K562 (cell line): ENCODE data around the gene XRN2. TPM values are rescaled to one million over a fixed set of nuclear protein-coding genes. Genes with fewer than 3 reads are reported as not detected.
A peak's percentile ranks its signal among the peaks of the same experiment; 100 is the strongest.

ENCODE experiments used
- ATF1 ChIP-seq, 2 experiments: fragments of 450-650 bp in 1 of 2; IDR thresholded peaks; 2 replicates each; pipeline ENCODE4 v1.6.1; 2016; ENCODE audit warnings: missing compliant biosample characterization in 1 of 2, missing genetic modification characterization in 1 of 2
- CHD2 ChIP-seq: IDR thresholded peaks from 2 replicates; pipeline ENCODE4 v1.6.1; 2011; ENCODE audit warnings: low read depth, low read length
- CREB1 ChIP-seq, 2 experiments: sonication (generic) in 1 of 2; formaldehyde crosslinking in 1 of 2; IDR thresholded peaks; 2 replicates each; pipeline versions ENCODE4 v1.6.1 to v1.8.0; 2012 to 2022; ENCODE audit warnings: inconsistent platforms in 1 of 2, mild to moderate bottlenecking in 1 of 2, missing genetic modification reagents in 1 of 2, moderate library complexity in 1 of 2
- CTBP1 ChIP-seq: fragments of 450-650 bp; IDR thresholded peaks from 2 replicates; pipeline ENCODE4 v1.6.1; 2016; ENCODE audit warnings: borderline replicate concordance
- ELF1 ChIP-seq: fragments of 200-800 bp; sonication (Bioruptor generic); IDR thresholded peaks from 2 replicates; pipeline ENCODE4 v1.6.1; 2016; ENCODE audit warnings: missing genetic modification characterization, missing compliant biosample characterization
- KHSRP ChIP-seq: fragments of 450-650 bp; IDR thresholded peaks from 2 replicates; pipeline ENCODE4 v1.6.1; 2017
- MCM3 ChIP-seq: fragments of 450-650 bp; IDR thresholded peaks from 2 replicates; pipeline ENCODE4 v1.6.1; 2016
- MYNN ChIP-seq, 2 experiments: sonication (generic); formaldehyde crosslinking in 1 of 2; IDR thresholded peaks; 2 replicates each; pipeline versions ENCODE4 v1.5.0 to v1.6.1; 2016 to 2020; ENCODE audit warnings: antibody characterized with exemption in 1 of 2, missing genetic modification reagents in 1 of 2
- NBN ChIP-seq: fragments of 450-650 bp; IDR thresholded peaks from 2 replicates; pipeline ENCODE4 v1.6.1; 2016; ENCODE audit warnings: low read depth, mild to moderate bottlenecking
- NFRKB ChIP-seq: fragments of 450-650 bp; IDR thresholded peaks from 2 replicates; pipeline ENCODE4 v1.6.1; 2016; ENCODE audit warnings: low read depth
- POLR2G ChIP-seq: fragments of 200-400 bp; formaldehyde crosslinking; IDR thresholded peaks from 2 replicates; pipeline ENCODE4 v1.6.1; 2017; ENCODE audit warnings: low read depth, mild to moderate bottlenecking, antibody characterized with exemption, low read length, moderate library complexity
- SMAD4 ChIP-seq: fragments of 250-450 bp; sonication (Bioruptor Pico); conservative IDR thresholded peaks from 2 replicates; pipeline ENCODE4 v1.8.0; 2021; ENCODE audit warnings: inconsistent platforms, mild to moderate bottlenecking, moderate library complexity
- TAF1 ChIP-seq: IDR thresholded peaks from 2 replicates; pipeline ENCODE4 v1.6.1; 2011; ENCODE audit warnings: mild to moderate bottlenecking, low read length, moderate library complexity; ENCODE audit not compliant: insufficient read depth, control insufficient read depth, severe bottlenecking; ENCODE audit errors: extremely low read depth
- ZNF12 ChIP-seq: sonication (generic); formaldehyde crosslinking; IDR thresholded peaks from 2 replicates; pipeline ENCODE4 v1.4.0; 2020; ENCODE audit warnings: mild to moderate bottlenecking, missing genetic modification reagents
- ZNF165 ChIP-seq: fragments of 250-450 bp; sonication (Bioruptor Pico); IDR thresholded peaks from 2 replicates; pipeline ENCODE4 v1.4.0; 2020; ENCODE audit warnings: borderline replicate concordance
- ZNF24 ChIP-seq: fragments of 450-650 bp; IDR thresholded peaks from 2 replicates; pipeline ENCODE4 v1.6.1; 2016
- polyA plus RNA-seq, 8 experiments: library from polyadenylated mRNA; depleted of rRNA in 4 of 8; stranded (reverse) in 5 of 8; unstranded in 3 of 8; fragments of >200 nt; fragmentation: Nextera tagmentation in 2 of 8; fragmentation: Illumina TruSeq in 1 of 8; extraction: Ambion mirVana in 2 of 8; extraction: Trizol in 1 of 8; gene quantifications; 2 replicates each; pipeline versions ENCODE4 v1.2.1 to v1.2.3, GENCODE V29; 2011 to 2014; ENCODE audit warnings: inconsistent platforms in 1 of 8, missing spikeins in 1 of 8
- total RNA-seq, 7 experiments: library from RNA; depleted of rRNA in 6 of 7; stranded (reverse); fragments of >200 nt in 6 of 7; fragmentation: Illumina TruSeq in 2 of 7; extraction: Trizol in 2 of 7; gene quantifications; 2 replicates each; pipeline versions ENCODE4 v1.2.1 to v1.2.3, GENCODE V29; 2011 to 2021; ENCODE audit warnings: low replicate concordance in 1 of 7
- TF ChIP-seq, protein P1 (sequence below): fragments of 250-450 bp; sonication (Bioruptor Pico); IDR thresholded peaks from 2 replicates; pipeline ENCODE4 v1.4.0; 2020; ENCODE audit warnings: mild to moderate bottlenecking
- TF ChIP-seq, protein P2 (sequence below): fragments of 450-650 bp; IDR thresholded peaks from 2 replicates; pipeline ENCODE4 v1.7.1; 2018; ENCODE audit warnings: mild to moderate bottlenecking, low read depth; ENCODE audit not compliant: partially characterized antibody
- TF ChIP-seq, protein P3 (sequence below): fragments of 450-650 bp; conservative IDR thresholded peaks from 2 replicates; pipeline ENCODE4 v1.6.1; 2016; ENCODE audit warnings: missing genetic modification characterization, low read depth, mild to moderate bottlenecking, missing compliant biosample characterization, moderate library complexity
- TF ChIP-seq, protein P4 (sequence below): fragments of 250-450 bp; sonication (Bioruptor Pico); IDR thresholded peaks from 2 replicates; pipeline ENCODE4 v1.5.0; 2020; ENCODE audit warnings: mild to moderate bottlenecking, borderline replicate concordance

Gene XRN2
- total and polyA plus RNA-seq, 9 of the 15 experiments (the other 6 are each of a cell fraction or from before 2014, with no cell fraction given), result 41.8 to 67.3 (median 51.4) TPM

DNA sequence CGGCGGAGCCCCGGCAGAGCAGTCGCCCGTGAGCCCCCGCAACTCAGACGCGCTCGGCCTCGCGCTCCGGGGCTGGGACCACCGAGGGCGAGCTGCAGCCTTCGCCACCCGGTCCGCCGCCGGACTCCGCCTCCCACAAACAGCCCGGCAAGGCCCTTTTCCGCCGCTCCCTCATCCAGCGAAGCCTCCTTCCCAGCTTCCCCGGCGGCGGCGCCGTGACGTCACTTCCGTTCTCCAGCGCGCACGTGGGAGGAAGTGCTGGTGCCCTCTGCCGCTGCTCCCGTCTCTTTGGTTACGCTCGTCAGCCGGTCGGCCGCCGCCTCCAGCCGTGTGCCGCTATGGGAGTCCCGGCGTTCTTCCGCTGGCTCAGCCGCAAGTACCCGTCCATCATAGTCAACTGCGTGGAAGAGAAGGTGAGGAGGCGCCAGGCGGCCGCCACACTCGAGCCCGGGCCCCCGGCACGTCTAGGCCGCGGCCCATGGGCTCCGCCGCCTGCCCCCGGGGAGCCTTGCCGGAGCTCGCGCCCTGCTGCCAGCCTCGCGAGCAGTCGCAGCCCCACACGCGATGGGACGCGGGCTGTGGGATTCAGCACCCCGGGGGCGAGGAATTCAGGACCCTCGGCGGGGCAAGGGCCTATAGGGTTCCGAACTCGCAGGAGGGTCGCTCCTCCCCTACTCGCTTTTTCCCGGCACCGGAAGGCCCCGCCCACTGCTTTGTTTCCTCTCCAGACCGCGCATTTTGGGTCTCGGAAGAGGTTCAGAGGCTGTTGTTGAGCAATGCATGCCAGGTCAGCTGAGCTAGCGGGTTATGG, at the start of gene XRN2 (continued):
- TF ChIP-seq, protein P1, sequence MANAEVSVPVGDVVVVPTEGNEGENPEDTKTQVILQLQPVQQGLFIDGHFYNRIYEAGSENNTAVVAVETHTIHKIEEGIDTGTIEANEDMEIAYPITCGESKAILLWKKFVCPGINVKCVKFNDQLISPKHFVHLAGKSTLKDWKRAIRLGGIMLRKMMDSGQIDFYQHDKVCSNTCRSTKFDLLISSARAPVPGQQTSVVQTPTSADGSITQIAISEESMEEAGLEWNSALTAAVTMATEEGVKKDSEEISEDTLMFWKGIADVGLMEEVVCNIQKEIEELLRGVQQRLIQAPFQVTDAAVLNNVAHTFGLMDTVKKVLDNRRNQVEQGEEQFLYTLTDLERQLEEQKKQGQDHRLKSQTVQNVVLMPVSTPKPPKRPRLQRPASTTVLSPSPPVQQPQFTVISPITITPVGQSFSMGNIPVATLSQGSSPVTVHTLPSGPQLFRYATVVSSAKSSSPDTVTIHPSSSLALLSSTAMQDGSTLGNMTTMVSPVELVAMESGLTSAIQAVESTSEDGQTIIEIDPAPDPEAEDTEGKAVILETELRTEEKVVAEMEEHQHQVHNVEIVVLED (CRISPR knock-in tag), result peak; percentile 76
- TF ChIP-seq POLR2G (peak; percentile 98), SMAD4 (0 out of 2 replicates have a peak, but pooled peaks have one; percentile 23), MYNN (IDR thresholded peaks at IDR 0.05) (peak; percentile 34; the same call in 1 of the 2 replicates), MYNN (CRISPR knock-in tag; IDR thresholded peaks at IDR 0.05) (no peak), ZNF24 (no peak), ATF1 (CRISPR knock-in tag; IDR thresholded peaks at IDR 0.05) (peak; percentile 60; the same call in 1 of the 2 replicates), ATF1 (tag; IDR thresholded peaks at IDR 0.05) (peak; percentile 97), ELF1 (tag) (peak; percentile 74; the same call in 1 of the 2 replicates), CHD2 (peak; percentile 56), ZNF12 (CRISPR knock-in tag) (0 out of 2 replicates have a peak, but pooled peaks have one; percentile 48), CTBP1 (peak; percentile 10; the same call in 1 of the 2 replicates), ZNF165 (CRISPR knock-in tag) (no peak), NBN (no peak), CREB1 (IDR thresholded peaks at IDR 0.05) (peak; percentile 63; the same call in 1 of the 2 replicates), CREB1 (CRISPR knock-in tag; IDR thresholded peaks at IDR 0.05) (peak; percentile 91), TAF1 (peak; percentile 55), NFRKB (peak; percentile 45; the same call in 1 of the 2 replicates), MCM3 (no peak), KHSRP (no peak)
- TF ChIP-seq, protein P2, sequence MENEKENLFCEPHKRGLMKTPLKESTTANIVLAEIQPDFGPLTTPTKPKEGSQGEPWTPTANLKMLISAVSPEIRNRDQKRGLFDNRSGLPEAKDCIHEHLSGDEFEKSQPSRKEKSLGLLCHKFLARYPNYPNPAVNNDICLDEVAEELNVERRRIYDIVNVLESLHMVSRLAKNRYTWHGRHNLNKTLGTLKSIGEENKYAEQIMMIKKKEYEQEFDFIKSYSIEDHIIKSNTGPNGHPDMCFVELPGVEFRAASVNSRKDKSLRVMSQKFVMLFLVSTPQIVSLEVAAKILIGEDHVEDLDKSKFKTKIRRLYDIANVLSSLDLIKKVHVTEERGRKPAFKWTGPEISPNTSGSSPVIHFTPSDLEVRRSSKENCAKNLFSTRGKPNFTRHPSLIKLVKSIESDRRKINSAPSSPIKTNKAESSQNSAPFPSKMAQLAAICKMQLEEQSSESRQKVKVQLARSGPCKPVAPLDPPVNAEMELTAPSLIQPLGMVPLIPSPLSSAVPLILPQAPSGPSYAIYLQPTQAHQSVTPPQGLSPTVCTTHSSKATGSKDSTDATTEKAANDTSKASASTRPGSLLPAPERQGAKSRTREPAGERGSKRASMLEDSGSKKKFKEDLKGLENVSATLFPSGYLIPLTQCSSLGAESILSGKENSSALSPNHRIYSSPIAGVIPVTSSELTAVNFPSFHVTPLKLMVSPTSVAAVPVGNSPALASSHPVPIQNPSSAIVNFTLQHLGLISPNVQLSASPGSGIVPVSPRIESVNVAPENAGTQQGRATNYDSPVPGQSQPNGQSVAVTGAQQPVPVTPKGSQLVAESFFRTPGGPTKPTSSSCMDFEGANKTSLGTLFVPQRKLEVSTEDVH, result peak; percentile 63
- TF ChIP-seq, protein P3, sequence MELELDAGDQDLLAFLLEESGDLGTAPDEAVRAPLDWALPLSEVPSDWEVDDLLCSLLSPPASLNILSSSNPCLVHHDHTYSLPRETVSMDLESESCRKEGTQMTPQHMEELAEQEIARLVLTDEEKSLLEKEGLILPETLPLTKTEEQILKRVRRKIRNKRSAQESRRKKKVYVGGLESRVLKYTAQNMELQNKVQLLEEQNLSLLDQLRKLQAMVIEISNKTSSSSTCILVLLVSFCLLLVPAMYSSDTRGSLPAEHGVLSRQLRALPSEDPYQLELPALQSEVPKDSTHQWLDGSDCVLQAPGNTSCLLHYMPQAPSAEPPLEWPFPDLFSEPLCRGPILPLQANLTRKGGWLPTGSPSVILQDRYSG, result no peak
- TF ChIP-seq, protein P4, sequence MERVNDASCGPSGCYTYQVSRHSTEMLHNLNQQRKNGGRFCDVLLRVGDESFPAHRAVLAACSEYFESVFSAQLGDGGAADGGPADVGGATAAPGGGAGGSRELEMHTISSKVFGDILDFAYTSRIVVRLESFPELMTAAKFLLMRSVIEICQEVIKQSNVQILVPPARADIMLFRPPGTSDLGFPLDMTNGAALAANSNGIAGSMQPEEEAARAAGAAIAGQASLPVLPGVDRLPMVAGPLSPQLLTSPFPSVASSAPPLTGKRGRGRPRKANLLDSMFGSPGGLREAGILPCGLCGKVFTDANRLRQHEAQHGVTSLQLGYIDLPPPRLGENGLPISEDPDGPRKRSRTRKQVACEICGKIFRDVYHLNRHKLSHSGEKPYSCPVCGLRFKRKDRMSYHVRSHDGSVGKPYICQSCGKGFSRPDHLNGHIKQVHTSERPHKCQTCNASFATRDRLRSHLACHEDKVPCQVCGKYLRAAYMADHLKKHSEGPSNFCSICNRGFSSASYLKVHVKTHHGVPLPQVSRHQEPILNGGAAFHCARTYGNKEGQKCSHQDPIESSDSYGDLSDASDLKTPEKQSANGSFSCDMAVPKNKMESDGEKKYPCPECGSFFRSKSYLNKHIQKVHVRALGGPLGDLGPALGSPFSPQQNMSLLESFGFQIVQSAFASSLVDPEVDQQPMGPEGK, result no peak
